HT-29 (cell line): ENCODE data around the gene CD8B2. TPM values are rescaled to one million over a fixed set of nuclear protein-coding genes. Genes with fewer than 3 reads are reported as not detected.
A peak's percentile ranks its signal among the peaks of the same experiment; 100 is the strongest.
"Not testable (repeated sequence)": the region's sequence is repeated elsewhere in the genome, so short reads cannot be mapped to it uniquely, and the experiment has no call there.

ENCODE experiments used
- DNase-seq: peaks from one replicate; pipeline ENCODE4 v3.0.0-alpha.2; 2015; ENCODE audit warnings: low spot score
- total RNA-seq: library from RNA; depleted of rRNA; stranded (reverse); fragments of >200 nt; shearing (Covaris generic); gene quantifications from 2 replicates; pipeline ENCODE4 v1.2.3, GENCODE V29; 2014

Gene CD8B2
- total RNA-seq, 1 experiment from 2014 or later = not detected

DNA sequence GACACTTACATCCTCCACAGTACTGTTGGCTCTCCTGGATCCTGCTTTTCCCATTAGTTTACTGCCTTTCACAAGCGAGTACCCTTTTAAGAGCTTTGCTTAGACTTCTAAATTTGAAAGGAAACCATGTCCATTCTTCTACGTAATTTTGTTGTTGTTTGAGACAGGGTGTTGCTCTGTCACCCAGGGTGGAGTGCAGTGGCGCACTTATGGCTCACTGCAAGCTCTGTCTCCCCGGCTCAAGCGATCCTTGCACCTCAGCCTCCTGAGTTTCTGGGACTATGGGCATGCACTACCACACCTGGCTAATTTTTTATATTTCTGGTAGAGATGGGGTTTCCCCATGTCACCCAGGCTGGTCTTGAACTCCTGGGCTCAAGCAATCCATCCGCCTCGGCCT, 24.8 kb downstream of the CD8B2 start:
- DNase-seq = not testable (repeated sequence)

GRCh38 chr2:106513391-106513790, 26.2 kb downstream of the CD8B2 start:
- DNase-seq = not testable (repeated sequence)

DNA sequence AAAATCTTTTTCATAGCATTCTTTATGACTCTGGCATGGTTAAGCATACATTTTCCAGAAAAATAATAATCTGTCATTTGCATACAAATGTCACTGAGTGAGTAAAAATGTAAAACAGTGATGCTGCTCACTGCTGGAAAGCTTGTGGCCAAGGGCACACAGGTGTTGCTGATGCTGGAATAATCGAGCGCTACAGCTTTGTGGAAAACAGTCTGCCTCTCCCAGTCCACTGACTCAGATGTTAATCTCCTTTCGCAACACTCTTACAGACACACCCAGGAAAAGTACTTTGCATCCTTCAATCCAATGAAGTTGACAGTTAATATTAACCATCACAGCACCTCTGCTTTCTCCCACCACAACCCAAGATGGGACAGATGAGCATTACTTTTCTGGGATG, 27.7 kb downstream of the CD8B2 start:
- DNase-seq = not testable (repeated sequence)

DNA sequence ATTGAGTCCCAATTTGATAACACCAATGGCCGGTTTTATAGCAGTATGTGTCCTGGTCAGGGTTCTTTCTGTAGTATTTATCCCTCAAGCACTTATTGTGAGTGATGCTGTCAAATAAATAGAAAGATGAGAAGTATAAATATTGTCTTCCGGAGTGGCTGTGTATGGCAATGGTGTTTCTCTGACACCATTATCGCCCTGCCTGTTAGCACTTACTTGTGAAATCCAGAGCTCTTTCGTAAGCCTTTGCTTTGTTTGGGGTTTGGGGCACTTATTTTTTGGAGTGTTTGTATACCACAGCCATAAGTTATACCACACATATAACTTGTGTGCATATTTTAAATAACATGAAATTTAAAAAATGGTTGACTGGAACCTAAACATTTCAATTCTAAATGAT, 29.3 kb downstream of the CD8B2 start:
- no peak for DNase-seq

- DNase-seq = no peak
Observed at GRCh38 chr2:106516864-106517263, 29.7 kb downstream of the CD8B2 start.

- DNase-seq = no peak
Observed at GRCh38 chr2:106517329-106517728, 30.2 kb downstream of the CD8B2 start.

DNA sequence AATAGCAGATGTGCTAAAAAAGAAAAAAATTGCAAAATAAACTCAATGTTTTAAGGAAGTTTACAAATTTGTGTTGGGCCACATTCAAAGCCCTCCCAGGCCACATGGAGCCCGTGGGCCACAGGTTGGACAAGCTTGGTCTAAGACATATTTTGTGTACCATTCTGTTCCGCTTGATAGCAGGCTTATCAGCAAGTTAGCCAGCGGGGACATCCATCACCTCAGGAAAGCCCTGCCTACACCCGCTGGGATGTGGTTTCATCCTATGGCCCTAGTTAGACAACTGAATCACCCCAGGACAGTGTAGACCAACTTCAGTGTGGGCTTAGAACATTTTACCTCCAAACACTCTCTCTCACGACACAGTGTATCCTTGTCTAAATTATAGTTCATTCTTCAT, 32.6 kb downstream of the CD8B2 start:
- no peak for DNase-seq

DNA sequence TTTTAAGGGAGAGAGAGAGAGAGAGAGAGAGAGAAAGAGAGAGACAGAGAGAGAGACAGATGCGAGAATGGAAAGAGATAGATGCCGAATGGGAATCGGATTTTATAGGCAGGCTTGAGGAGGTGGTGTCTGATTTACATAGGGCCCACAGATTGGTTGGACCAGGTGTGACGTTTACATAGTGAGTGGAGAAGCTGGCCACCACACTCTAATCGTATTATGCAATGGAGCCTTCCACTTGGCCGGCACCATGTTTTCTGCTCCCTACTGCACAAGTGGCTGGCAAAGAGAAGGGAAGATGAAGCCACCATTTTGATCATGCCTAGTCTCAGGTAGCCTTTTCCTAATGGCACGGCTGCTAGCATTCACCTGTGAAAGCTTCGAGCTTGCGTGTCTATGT, 33.9 kb downstream of the CD8B2 start:
- no peak for DNase-seq

- DNase-seq = no peak
Observed at GRCh38 chr2:106523976-106524665, 37.0 kb downstream of the CD8B2 start.

GRCh38 chr2:106530866-106531265, 43.7 kb downstream of the CD8B2 start:
- DNase-seq = no peak

- no peak for DNase-seq
Observed at GRCh38 chr2:106531676-106532214, 44.6 kb downstream of the CD8B2 start.

DNA sequence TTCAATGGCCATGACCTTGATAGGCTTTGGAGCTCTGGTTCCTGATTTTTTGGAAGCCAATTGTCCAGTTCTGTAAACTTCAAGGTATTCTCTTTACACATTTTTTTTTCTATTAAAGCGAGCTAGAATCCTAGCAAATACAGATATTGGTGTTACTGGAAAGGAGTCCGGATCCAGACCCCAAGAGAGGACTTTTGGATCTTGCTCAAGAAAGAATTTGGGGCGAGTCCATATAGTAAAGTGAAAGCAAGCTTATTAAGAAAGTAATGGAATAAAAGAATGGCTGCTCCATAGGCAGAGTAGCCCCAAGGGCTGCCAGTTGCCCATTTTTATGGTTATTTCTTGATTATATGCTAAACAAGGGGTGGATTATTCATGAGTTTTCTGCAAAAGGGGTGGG, 45.1 kb downstream of the CD8B2 start:
- no peak for DNase-seq

- DNase-seq = no peak
Observed at GRCh38 chr2:106534471-106534870, 47.3 kb downstream of the CD8B2 start.

- no peak for DNase-seq
Observed at GRCh38 chr2:106536490-106536889, 49.3 kb downstream of the CD8B2 start.

- no peak for DNase-seq
Observed at GRCh38 chr2:106537047-106537446, 49.9 kb downstream of the CD8B2 start.

DNA sequence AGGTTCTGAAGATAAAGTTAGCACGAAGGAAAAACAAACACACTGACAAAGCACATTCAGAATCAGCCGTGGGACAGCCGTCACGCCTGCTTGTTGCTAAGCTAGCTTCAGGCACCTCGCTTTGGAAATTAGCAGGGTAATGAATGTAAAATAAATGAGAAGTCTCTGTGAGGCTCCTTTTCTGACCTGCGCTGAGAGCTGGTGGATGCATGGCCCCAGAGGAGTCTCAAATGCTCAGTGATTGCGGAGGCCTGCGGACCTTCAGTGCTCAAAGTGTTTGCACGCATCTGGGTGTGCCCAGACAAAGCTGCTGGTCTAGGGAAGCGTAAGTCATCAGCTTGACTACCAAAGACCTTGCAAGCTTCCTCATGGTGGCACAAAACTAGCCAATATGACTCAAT, 50.6 kb downstream of the CD8B2 start:
- no peak for DNase-seq

- no peak for DNase-seq
Observed at GRCh38 chr2:106540886-106541285, 53.7 kb downstream of the CD8B2 start.

DNA sequence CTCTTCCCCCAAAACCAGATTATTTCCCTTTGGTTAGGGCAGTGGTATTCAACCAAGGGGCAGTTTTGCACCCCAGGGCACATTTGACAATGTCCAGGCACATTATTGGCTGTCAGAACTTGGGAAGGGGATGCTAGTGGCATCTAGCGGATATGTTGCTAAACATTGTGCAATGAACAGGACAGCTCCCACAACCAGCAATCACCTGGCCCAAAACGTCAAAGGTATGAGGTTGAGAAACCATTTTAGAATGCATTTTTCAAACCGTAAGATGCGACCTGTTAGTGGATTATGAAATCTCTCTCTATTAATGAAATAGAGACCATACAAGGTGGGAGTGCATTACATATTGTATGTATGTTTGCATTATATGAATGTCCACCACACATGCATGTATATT, 54.2 kb downstream of the CD8B2 start:
- no peak for DNase-seq

DNA sequence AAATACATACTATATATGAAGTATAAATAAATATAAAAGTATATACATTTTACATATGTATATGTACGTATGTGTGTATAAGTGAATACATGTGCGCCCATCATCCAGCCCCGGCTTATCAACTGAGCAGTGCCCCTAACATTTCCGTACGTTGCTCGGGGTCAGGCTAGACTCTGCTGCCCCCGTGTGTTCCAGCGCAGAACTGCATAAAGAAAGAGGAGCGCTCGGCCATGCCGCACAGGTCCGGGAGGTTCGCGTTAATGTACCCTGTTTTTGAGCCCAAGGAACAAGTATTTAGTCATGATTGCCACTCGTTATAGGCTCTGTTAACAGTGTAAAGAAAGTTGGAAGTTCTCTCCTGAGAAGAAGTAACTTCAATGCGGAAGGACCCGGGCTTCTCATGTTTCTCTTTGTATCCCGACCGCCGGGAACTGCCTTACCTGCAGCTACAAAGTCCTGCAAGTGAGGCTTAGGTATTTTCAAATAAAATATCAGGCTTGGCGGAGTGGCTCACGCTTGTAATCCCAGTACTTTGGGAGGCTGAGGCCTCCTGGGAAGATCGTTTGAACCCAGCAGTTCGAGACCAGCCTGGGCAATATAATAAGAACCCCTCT, 55.7 kb downstream of the CD8B2 start:
- peak; percentile 76 for DNase-seq

DNA sequence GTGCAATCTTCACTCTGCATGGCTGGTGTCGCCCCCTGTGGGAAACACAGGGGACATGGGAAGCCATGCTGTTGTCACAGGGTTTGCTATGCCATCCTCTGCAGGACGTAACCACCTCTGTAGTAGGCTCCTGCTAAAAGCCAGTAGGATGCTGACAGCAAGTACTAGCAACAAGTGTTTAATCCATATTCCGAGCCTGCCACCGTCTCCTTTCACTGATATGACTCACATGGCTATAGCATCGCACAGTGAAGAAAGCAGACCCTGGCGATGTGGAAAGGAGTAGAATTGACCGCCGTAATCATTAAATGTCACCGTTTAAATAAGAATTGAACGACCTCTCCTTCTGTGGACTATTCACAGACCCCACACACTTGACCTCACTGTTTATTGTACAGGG, 57.8 kb downstream of the CD8B2 start:
- no peak for DNase-seq

DNA sequence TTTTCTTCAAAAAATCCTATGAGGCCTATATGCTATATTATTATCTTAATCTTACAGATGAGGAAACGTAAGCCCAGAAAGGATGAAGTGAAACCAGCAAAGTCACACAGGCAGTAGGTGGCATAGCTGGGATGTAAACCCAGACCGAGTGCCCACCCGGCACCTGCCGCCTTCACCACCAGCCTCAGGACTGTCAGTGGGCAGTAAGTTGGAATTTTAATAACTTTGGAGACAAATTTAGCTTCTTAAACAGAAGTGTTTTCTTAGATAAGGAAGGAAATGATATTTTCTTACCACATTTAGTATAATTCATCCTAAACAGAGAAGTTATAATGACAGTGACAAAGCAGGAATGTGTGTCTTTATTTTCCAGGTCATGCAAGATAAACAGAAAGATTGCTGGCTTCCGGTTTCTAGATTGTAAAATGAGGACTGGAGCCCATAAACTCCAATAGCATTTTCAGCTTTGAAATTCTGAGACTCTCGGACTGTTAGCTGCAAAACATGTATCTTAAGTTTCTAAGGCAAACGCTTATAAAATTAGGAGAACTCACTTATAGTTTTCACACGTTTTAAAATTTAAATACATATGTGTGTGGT, 59.3 kb downstream of the CD8B2 start:
- DNase-seq = no peak

- DNase-seq = no peak
Observed at GRCh38 chr2:106547164-106547903, 60.2 kb downstream of the CD8B2 start.
